ENCODE results near the gene ACSL6.

ACSL6 gene

GRCh38 chr5:132007399-132008162 is 3.9 kb downstream of the ACSL6 start:
- H3K27me3 ChIP-seq (ENCODE audit: control insufficient read depth in 2 of 2, insufficient read depth in 2 of 2, low read length in 2 of 2): peaks cover 14 to 19% of the 10 kb centered on the region in 2 donors
- no peaks in the 10 kb centered on the region for H3K9me3 ChIP-seq (ENCODE audit: control insufficient read depth in 2 of 2, low read length in 2 of 2)
- no peak overlapping the region for H3K9ac ChIP-seq (ENCODE audit: low read depth in 1 of 2, low read length in 2 of 2)
- H3K4me1 ChIP-seq (ENCODE audit: control insufficient read depth in 2 of 2, insufficient read depth in 2 of 2, low read length in 2 of 2): no peaks in the 10 kb centered on the region
- H3K27ac ChIP-seq (ENCODE audit: low read depth in 2 of 2, low read length in 2 of 2): no peak overlapping the region
- no peak overlapping the region for H3K4me3 ChIP-seq (ENCODE audit: low read length in 2 of 2)
- H3K36me3 ChIP-seq (ENCODE audit: control insufficient read depth in 2 of 2, insufficient read depth in 2 of 2, low read length in 2 of 2): no peaks in the 10 kb centered on the region

- Histone ChIP-seq H3K4me1 (ENCODE audit: control insufficient read depth in 2 of 2, insufficient read depth in 2 of 2, low read length in 2 of 2) (no peaks in the 10 kb centered on the region), H3K27ac (ENCODE audit: low read depth in 2 of 2, low read length in 2 of 2) (no peak overlapping the region), H3K27me3 (ENCODE audit: control insufficient read depth in 2 of 2, insufficient read depth in 2 of 2, low read length in 2 of 2) (peaks cover 14% of the 10 kb centered on the region in 2 donors), H3K4me3 (ENCODE audit: low read length in 2 of 2) (no peak overlapping the region), H3K9ac (ENCODE audit: low read depth in 1 of 2, low read length in 2 of 2) (no peak overlapping the region), H3K9me3 (ENCODE audit: control insufficient read depth in 2 of 2, low read length in 2 of 2) (no peaks in the 10 kb centered on the region), H3K36me3 (ENCODE audit: control insufficient read depth in 2 of 2, insufficient read depth in 2 of 2, low read length in 2 of 2) (no peaks in the 10 kb centered on the region)
These were observed 4.9 kb downstream of the ACSL6 start for GRCh38 chr5:132006331-132007120.

- no peaks in the 10 kb centered on the region for H3K4me1 ChIP-seq (ENCODE audit: control insufficient read depth in 2 of 2, insufficient read depth in 2 of 2, low read length in 2 of 2)
These were observed 5.9 kb downstream of the ACSL6 start for GRCh38 chr5:132005591-132005990.

GRCh38 chr5:132003982-132004381 is 7.5 kb downstream of the ACSL6 start:
- Histone ChIP-seq H3K27me3 (ENCODE audit: control insufficient read depth in 2 of 2, insufficient read depth in 2 of 2, low read length in 2 of 2) (peaks cover 0 to 8% of the 10 kb centered on the region in 2 donors), H3K9me3 (ENCODE audit: control insufficient read depth in 2 of 2, low read length in 2 of 2) (no peaks in the 10 kb centered on the region), H3K27ac (ENCODE audit: low read depth in 2 of 2, low read length in 2 of 2) (no peak overlapping the region), H3K4me1 (ENCODE audit: control insufficient read depth in 2 of 2, insufficient read depth in 2 of 2, low read length in 2 of 2) (no peaks in the 10 kb centered on the region), H3K9ac (ENCODE audit: low read depth in 1 of 2, low read length in 2 of 2) (no peak overlapping the region), H3K36me3 (ENCODE audit: control insufficient read depth in 2 of 2, insufficient read depth in 2 of 2, low read length in 2 of 2) (no peaks in the 10 kb centered on the region), H3K4me3 (ENCODE audit: low read length in 2 of 2) (no peak overlapping the region)

More at GRCh38 chr5:132005591-132005990, 5.9 kb downstream of the ACSL6 start:
- no peak overlapping the region for H3K9ac ChIP-seq (ENCODE audit: low read depth in 1 of 2, low read length in 2 of 2)
- H3K9me3 ChIP-seq (ENCODE audit: control insufficient read depth in 2 of 2, low read length in 2 of 2): no peaks in the 10 kb centered on the region
- no peak overlapping the region for H3K4me3 ChIP-seq (ENCODE audit: low read length in 2 of 2)
- H3K27me3 ChIP-seq (ENCODE audit: control insufficient read depth in 2 of 2, insufficient read depth in 2 of 2, low read length in 2 of 2): peaks cover 6 to 9% of the 10 kb centered on the region in 2 donors
- H3K36me3 ChIP-seq (ENCODE audit: control insufficient read depth in 2 of 2, insufficient read depth in 2 of 2, low read length in 2 of 2): no peaks in the 10 kb centered on the region
- H3K27ac ChIP-seq (ENCODE audit: low read depth in 2 of 2, low read length in 2 of 2): no peak overlapping the region

GRCh38 chr5:132003170-132003744 is 8.2 kb downstream of the ACSL6 start:
- Histone ChIP-seq H3K36me3 (ENCODE audit: control insufficient read depth in 2 of 2, insufficient read depth in 2 of 2, low read length in 2 of 2) (no peaks in the 10 kb centered on the region), H3K9ac (ENCODE audit: low read depth in 1 of 2, low read length in 2 of 2) (no peak overlapping the region), H3K4me3 (ENCODE audit: low read length in 2 of 2) (no peak overlapping the region), H3K27ac (ENCODE audit: low read depth in 2 of 2, low read length in 2 of 2) (no peak overlapping the region), H3K9me3 (ENCODE audit: control insufficient read depth in 2 of 2, low read length in 2 of 2) (no peaks in the 10 kb centered on the region), H3K27me3 (ENCODE audit: control insufficient read depth in 2 of 2, insufficient read depth in 2 of 2, low read length in 2 of 2) (peaks cover 0 to 2% of the 10 kb centered on the region in 2 donors), H3K4me1 (ENCODE audit: control insufficient read depth in 2 of 2, insufficient read depth in 2 of 2, low read length in 2 of 2) (no peaks in the 10 kb centered on the region)

GRCh38 chr5:132002757-132003156 is 8.7 kb downstream of the ACSL6 start:
- no peaks in the 10 kb centered on the region for H3K27me3 ChIP-seq (ENCODE audit: control insufficient read depth in 2 of 2, insufficient read depth in 2 of 2, low read length in 2 of 2)
- no peak overlapping the region for H3K9ac ChIP-seq (ENCODE audit: low read depth in 1 of 2, low read length in 2 of 2)
- no peak overlapping the region for H3K27ac ChIP-seq (ENCODE audit: low read depth in 2 of 2, low read length in 2 of 2)
- no peaks in the 10 kb centered on the region for H3K9me3 ChIP-seq (ENCODE audit: control insufficient read depth in 2 of 2, low read length in 2 of 2)
- no peaks in the 10 kb centered on the region for H3K36me3 ChIP-seq (ENCODE audit: control insufficient read depth in 2 of 2, insufficient read depth in 2 of 2, low read length in 2 of 2)
- no peak overlapping the region for H3K4me3 ChIP-seq (ENCODE audit: low read length in 2 of 2)
- H3K4me1 ChIP-seq (ENCODE audit: control insufficient read depth in 2 of 2, insufficient read depth in 2 of 2, low read length in 2 of 2): no peaks in the 10 kb centered on the region

- Histone ChIP-seq H3K4me1 (ENCODE audit: control insufficient read depth in 2 of 2, insufficient read depth in 2 of 2, low read length in 2 of 2) (no peaks in the 10 kb centered on the region), H3K9ac (ENCODE audit: low read depth in 1 of 2, low read length in 2 of 2) (no peak overlapping the region), H3K27ac (ENCODE audit: low read depth in 2 of 2, low read length in 2 of 2) (no peak overlapping the region), H3K9me3 (ENCODE audit: control insufficient read depth in 2 of 2, low read length in 2 of 2) (no peaks in the 10 kb centered on the region), H3K36me3 (ENCODE audit: control insufficient read depth in 2 of 2, insufficient read depth in 2 of 2, low read length in 2 of 2) (no peaks in the 10 kb centered on the region), H3K27me3 (ENCODE audit: control insufficient read depth in 2 of 2, insufficient read depth in 2 of 2, low read length in 2 of 2) (no peaks in the 10 kb centered on the region), H3K4me3 (ENCODE audit: low read length in 2 of 2) (no peak overlapping the region)
These were observed 9.6 kb downstream of the ACSL6 start for GRCh38 chr5:132001647-132002561.

GRCh38 chr5:132000677-132001453 is 10.6 kb downstream of the ACSL6 start:
- Histone ChIP-seq H3K9me3 (ENCODE audit: control insufficient read depth in 2 of 2, low read length in 2 of 2) (no peaks in the 10 kb centered on the region), H3K36me3 (ENCODE audit: control insufficient read depth in 2 of 2, insufficient read depth in 2 of 2, low read length in 2 of 2) (no peaks in the 10 kb centered on the region), H3K9ac (ENCODE audit: low read depth in 1 of 2, low read length in 2 of 2) (no peak overlapping the region), H3K27ac (ENCODE audit: low read depth in 2 of 2, low read length in 2 of 2) (no peak overlapping the region), H3K4me3 (ENCODE audit: low read length in 2 of 2) (no peak overlapping the region), H3K27me3 (ENCODE audit: control insufficient read depth in 2 of 2, insufficient read depth in 2 of 2, low read length in 2 of 2) (no peaks in the 10 kb centered on the region), H3K4me1 (ENCODE audit: control insufficient read depth in 2 of 2, insufficient read depth in 2 of 2, low read length in 2 of 2) (no peaks in the 10 kb centered on the region)

GRCh38 chr5:132000241-132000490 is 11.3 kb downstream of the ACSL6 start:
- no peaks in the 10 kb centered on the region for H3K36me3 ChIP-seq (ENCODE audit: control insufficient read depth in 2 of 2, insufficient read depth in 2 of 2, low read length in 2 of 2)
- no peak overlapping the region for H3K4me3 ChIP-seq (ENCODE audit: low read length in 2 of 2)
- H3K9ac ChIP-seq (ENCODE audit: low read depth in 1 of 2, low read length in 2 of 2): no peak overlapping the region
- H3K9me3 ChIP-seq (ENCODE audit: control insufficient read depth in 2 of 2, low read length in 2 of 2): no peaks in the 10 kb centered on the region
- H3K4me1 ChIP-seq (ENCODE audit: control insufficient read depth in 2 of 2, insufficient read depth in 2 of 2, low read length in 2 of 2): no peaks in the 10 kb centered on the region
- H3K27ac ChIP-seq (ENCODE audit: low read depth in 2 of 2, low read length in 2 of 2): no peak overlapping the region
- H3K27me3 ChIP-seq (ENCODE audit: control insufficient read depth in 2 of 2, insufficient read depth in 2 of 2, low read length in 2 of 2): no peaks in the 10 kb centered on the region

All from mucosa of rectum (tissue), 2 donors.